ENCODE data around the gene PDYN. TPM values are rescaled to one million over a fixed set of nuclear protein-coding genes. Genes with fewer than 3 reads are reported as not detected.

PDYN gene
- total RNA-seq, 4 donors from 2014 or later: not detected

DNA sequence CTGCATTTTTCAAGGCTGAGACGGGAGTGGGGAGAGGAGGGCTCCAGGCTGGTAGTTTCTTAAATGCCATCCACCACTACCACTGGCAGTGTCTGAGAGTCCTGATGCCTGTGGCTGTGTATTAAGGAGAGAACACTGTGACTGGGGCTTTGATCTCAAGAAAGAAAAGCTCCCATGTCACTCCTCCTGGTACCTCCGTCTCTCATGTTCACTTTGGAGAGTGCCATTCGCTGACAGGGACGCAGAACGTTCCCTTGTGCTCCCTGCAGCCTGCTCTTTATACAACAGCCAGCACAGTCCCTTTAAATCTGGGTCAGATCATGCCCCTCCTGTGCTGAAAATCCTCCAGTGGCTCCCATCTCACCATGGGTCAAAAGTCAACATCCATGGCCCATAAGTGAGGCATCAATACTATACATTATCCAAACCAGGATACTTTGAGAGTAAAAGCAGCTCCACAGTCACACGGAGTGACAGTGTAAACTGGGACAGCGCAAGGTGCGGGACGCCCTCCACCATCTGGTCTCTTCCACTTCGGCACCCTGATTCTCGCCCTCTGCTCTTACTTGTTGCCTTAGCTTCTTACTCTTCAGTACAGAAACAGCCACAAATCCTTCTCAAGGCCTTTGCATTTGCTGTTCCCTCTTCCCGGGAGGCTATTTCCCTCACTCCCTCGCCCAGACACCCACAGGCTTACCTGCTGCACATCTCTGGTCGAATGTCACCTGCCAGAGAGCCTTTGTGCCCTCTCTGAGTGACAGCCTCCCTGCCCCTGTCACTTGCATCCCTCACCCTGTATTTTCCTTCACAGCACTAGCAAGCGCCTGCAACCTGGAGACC, 20.0 kb downstream of the PDYN start:
- no peak overlapping the region for H3K27ac ChIP-seq
- H3K4me3 ChIP-seq (replicated peaks in 1 of 3): no peak overlapping the region
- TF ChIP-seq, protein P1, sequence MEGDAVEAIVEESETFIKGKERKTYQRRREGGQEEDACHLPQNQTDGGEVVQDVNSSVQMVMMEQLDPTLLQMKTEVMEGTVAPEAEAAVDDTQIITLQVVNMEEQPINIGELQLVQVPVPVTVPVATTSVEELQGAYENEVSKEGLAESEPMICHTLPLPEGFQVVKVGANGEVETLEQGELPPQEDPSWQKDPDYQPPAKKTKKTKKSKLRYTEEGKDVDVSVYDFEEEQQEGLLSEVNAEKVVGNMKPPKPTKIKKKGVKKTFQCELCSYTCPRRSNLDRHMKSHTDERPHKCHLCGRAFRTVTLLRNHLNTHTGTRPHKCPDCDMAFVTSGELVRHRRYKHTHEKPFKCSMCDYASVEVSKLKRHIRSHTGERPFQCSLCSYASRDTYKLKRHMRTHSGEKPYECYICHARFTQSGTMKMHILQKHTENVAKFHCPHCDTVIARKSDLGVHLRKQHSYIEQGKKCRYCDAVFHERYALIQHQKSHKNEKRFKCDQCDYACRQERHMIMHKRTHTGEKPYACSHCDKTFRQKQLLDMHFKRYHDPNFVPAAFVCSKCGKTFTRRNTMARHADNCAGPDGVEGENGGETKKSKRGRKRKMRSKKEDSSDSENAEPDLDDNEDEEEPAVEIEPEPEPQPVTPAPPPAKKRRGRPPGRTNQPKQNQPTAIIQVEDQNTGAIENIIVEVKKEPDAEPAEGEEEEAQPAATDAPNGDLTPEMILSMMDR (IDR thresholded peaks at IDR 0.05): no peak
- no peak for TF ChIP-seq POLR2A (IDR thresholded peaks at IDR 0.05)
- no peaks in the 10 kb centered on the region for H3K36me3 ChIP-seq
- H3K9me3 ChIP-seq: no peaks in the 10 kb centered on the region
- DNase-seq: no peak
- no peaks in the 10 kb centered on the region for H3K27me3 ChIP-seq
- no peaks in the 10 kb centered on the region for H3K4me1 ChIP-seq
- 66 to 67% methylated on average over 15 of the region's 15 CpGs for WGBS, 2 donors
- intact Hi-C loops (cut with DNase I): no loop called here

DNA sequence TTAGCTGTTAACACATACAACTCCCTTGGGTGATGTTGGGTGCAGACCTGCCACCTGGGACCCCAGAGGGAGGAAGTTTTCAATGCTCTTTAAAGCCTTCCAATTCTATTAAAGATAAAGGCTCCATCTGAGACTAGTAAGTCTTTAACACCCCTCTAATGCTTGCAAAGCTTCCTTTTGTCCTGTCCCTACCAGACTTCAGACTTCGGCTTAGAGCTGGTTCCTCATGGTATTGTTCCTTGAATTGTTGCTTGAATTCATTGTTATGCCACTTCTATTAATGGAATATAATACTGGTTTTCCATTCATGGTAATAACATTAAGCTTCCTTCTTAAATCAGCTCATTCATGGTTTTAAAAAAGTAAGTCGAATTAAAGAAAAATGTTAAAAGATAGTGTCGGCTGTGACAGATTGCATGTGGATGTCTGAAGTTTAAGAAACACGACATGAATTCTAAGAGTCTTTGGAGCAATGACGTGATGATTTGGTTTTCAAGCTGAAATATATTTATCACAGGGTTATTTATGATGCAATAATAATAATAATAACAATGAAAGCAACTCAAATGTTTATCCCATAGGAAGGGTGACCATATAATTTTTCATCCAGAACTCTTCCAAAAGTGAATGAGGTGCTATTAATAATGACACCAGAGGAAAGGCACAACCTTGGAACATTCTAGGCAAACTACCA, 21.8 kb downstream of the PDYN start:
- TF ChIP-seq, protein P1 (IDR thresholded peaks at IDR 0.05): no peak
- TF ChIP-seq POLR2A (IDR thresholded peaks at IDR 0.05): no peak
- Histone ChIP-seq H3K4me3 (replicated peaks in 1 of 3) (no peak overlapping the region), H3K27ac (no peak overlapping the region), H3K36me3 (no peaks in the 10 kb centered on the region), H3K27me3 (no peaks in the 10 kb centered on the region), H3K9me3 (no peaks in the 10 kb centered on the region), H3K4me1 (no peaks in the 10 kb centered on the region)
- no peak for DNase-seq
- 74 to 78% methylated on average over 5 of the region's 5 CpGs for WGBS, 2 donors
- intact Hi-C loops (cut with DNase I): no loop called here

DNA sequence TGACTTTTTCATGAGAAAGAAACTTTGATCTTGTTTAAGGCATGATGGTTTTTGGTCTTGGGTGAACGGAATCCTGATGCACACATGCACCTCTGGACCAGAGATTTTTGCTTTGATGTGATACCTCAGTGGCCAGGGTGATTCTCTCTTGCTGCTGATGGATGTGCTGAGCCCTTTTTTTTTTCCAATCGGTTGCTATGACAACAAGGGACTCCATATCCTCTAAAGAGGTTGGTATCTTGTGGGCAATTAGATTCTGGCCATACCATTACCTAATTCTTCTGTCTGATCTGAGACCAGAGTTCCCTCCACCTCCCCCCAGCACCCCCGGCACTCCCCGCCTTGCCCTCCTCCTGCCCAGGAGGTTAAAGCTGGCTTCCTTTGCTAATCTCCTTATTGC, 24.9 kb downstream of the PDYN start:
- Histone ChIP-seq H3K4me1 (no peaks in the 10 kb centered on the region), H3K36me3 (no peaks in the 10 kb centered on the region), H3K27ac (no peak overlapping the region), H3K4me3 (replicated peaks in 1 of 3) (no peak overlapping the region), H3K27me3 (no peaks in the 10 kb centered on the region), H3K9me3 (no peaks in the 10 kb centered on the region)
- intact Hi-C loops (cut with DNase I): loop anchor here (5.0 to 10.0 kb wide), 2 partner anchors 136 to 203 kb away; partner anchors contain the start of gene STK35
- whole genome bisulfite sequencing, 2 donors: 64 to 75% methylated on average over 4 of the region's 4 CpGs
- TF ChIP-seq, protein P1 (IDR thresholded peaks at IDR 0.05): no peak
- no peak for TF ChIP-seq POLR2A (IDR thresholded peaks at IDR 0.05)
- DNase-seq: no peak

DNA sequence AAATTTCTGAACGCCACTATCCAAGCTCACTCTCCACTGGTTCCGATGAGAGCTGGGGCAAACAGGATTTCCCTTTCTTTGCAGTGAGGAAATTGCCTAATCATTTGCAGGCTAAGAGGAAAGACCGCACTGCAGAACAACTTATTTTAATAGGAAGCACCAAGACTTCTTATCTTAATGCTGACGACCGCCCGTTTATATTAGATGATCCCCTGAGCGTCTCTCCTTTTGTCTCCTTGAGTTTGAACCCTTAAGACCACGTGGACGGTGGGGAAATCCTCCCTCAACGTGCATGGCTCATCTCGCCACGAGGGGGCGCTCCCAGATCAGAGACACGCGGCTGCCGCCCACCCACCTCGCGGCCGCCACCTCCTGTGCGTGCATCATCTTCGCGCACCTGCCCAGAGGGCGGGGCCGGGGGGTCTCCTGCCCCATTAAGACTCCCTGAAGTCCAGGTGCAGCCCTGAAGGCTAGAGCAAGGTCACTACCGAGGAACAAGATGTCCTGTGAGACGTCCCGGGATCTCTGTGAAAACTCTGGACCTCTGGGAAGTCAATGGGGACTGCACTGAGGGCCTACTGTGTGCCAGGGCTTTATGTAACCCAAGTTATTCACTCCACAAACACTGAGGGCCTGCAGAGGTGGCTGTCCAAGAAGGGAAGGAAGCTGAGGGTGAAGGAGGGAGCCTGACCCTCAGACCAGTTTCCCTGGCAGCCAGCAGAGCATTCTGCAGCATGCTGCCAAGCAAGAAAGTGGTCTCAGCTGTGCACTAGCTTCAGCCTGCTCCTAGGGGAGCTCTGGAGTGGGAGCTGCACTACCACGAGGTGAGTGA, 28.1 kb downstream of the PDYN start:
- no peaks in the 10 kb centered on the region for H3K27me3 ChIP-seq
- no peak overlapping the region for H3K27ac ChIP-seq
- no peaks in the 10 kb centered on the region for H3K9me3 ChIP-seq
- TF ChIP-seq, protein P1 (IDR thresholded peaks at IDR 0.05): peak; percentile 75 to 91 (median 82)
- no peak for TF ChIP-seq POLR2A (IDR thresholded peaks at IDR 0.05)
- no peaks in the 10 kb centered on the region for H3K36me3 ChIP-seq
- WGBS, 2 donors: 4 to 14% methylated on average over 12 to 14 of the region's 28 CpGs
- no peak overlapping the region for H3K4me3 ChIP-seq (replicated peaks in 1 of 3)
- no peaks in the 10 kb centered on the region for H3K4me1 ChIP-seq
- DNase-seq: peak; percentile 59 to 67
- intact Hi-C loops (cut with DNase I): loop anchor here (5.0 to 10.0 kb wide), 2 partner anchors 139 to 207 kb away; partner anchors contain the start of gene STK35
